B cell (primary cell): ENCODE measurements around the gene AUTS2. TPM values are rescaled to one million over a fixed set of nuclear protein-coding genes. Genes with fewer than 3 reads are reported as not detected.

ENCODE experiments used
- ATAC-seq: fragments of 200-7000 bp; cut with Tn5 transposase; one replicate; pipeline ENCODE4 v1.10.0; 2021; ENCODE audit warnings: low read depth, mild to moderate bottlenecking, moderate number of reproducible peaks, moderate library complexity
- CTCF ChIA-PET: fragments of 350-600 bp; sonication (Branson Sonifier 250); formaldehyde crosslinking; loops from one replicate; lab custom pipeline; 2021; ENCODE audit warnings: antibody characterized with exemption, inconsistent platforms; lab: Charles Lee
- POLR2A ChIA-PET: fragments of 350-600 bp; sonication (Branson Sonifier 250); formaldehyde crosslinking; loops from one replicate; lab custom pipeline; 2021; ENCODE audit warnings: antibody characterized with exemption; lab: Charles Lee
- DNase-seq: peaks from one replicate; pipeline ENCODE4 v3.0.0; 2013
- H2AFZ ChIP-seq: 2 replicates; pipeline ENCODE4 v1.6.1; 2012; ENCODE audit warnings: mild to moderate bottlenecking, low read depth, low read length; ENCODE audit not compliant: insufficient read depth, poor library complexity, severe bottlenecking
- H3K27ac ChIP-seq, 2 donors: 1 replicate in 1 of 2; 2 replicates in 1 of 2; pipeline ENCODE4 v1.5.1; 2012 to 2013; ENCODE audit warnings: low read length in 2 of 2, mild to moderate bottlenecking in 2 of 2, moderate library complexity in 1 of 2
- H3K27me3 ChIP-seq, 4 experiments: fragments of 200-600 bp in 1 of 4; sonication (generic) in 1 of 4; replicated peaks in 1 of 4; 1 replicate in 2 of 4; 2 replicates in 2 of 4; pipeline versions ENCODE4 v1.6.1 to v1.7.0; 2013 to 2016; ENCODE audit warnings: low read length in 3 of 4, mild to moderate bottlenecking in 2 of 4, mixed read lengths in 1 of 4, moderate library complexity in 1 of 4; ENCODE audit not compliant: insufficient read depth in 4 of 4, control insufficient read depth in 3 of 4; ENCODE audit errors: control extremely low read depth in 1 of 4
- H3K36me3 ChIP-seq, 2 experiments: replicated peaks in 1 of 2; 1 replicate in 1 of 2; 2 replicates in 1 of 2; pipeline versions ENCODE4 v1.6.1 to v1.7.1; 2013; ENCODE audit warnings: low read length in 1 of 2; ENCODE audit not compliant: insufficient read depth in 2 of 2, control insufficient read depth in 1 of 2; ENCODE audit errors: control extremely low read depth in 1 of 2, extremely low read depth in 1 of 2
- H3K4me1 ChIP-seq, 2 donors: fragments of 200-600 bp in 1 of 2; sonication (generic) in 1 of 2; 1 replicate in 1 of 2; 2 replicates in 1 of 2; pipeline versions ENCODE4 v1.5.1 to v1.6.1; 2013 to 2017; ENCODE audit warnings: low read length in 2 of 2; ENCODE audit not compliant: control insufficient read depth in 2 of 2, insufficient read depth in 2 of 2
- H3K4me2 ChIP-seq: replicated peaks from 2 replicates; pipeline ENCODE3; 2012; ENCODE audit warnings: mild to moderate bottlenecking, low read depth, low read length; ENCODE audit not compliant: poor library complexity, severe bottlenecking
- H3K4me3 ChIP-seq, 5 experiments: fragments of 200-600 bp in 1 of 5; sonication (generic) in 1 of 5; 1 replicate in 3 of 5; 2 replicates in 2 of 5; pipeline versions ENCODE4 v1.5.1 to v1.7.0; 2011 to 2016; ENCODE audit warnings: low read length in 4 of 5, mild to moderate bottlenecking in 4 of 5, low read depth in 2 of 5, control low read depth in 1 of 5, moderate library complexity in 1 of 5; ENCODE audit not compliant: insufficient read depth in 1 of 5; ENCODE audit errors: control extremely low read depth in 1 of 5, extremely low read depth in 1 of 5
- H3K79me2 ChIP-seq: fragments of 200-600 bp; sonication (generic); one replicate; pipeline ENCODE4 v1.6.0; 2016; ENCODE audit warnings: low read length; ENCODE audit not compliant: control insufficient read depth, insufficient read depth
- H3K9ac ChIP-seq: fragments of 200-600 bp; sonication (generic); 2 replicates; pipeline ENCODE4 v1.6.1; 2017; ENCODE audit warnings: mild to moderate bottlenecking, low read length, moderate library complexity
- H3K9me3 ChIP-seq, 3 donors: one replicate each; pipeline versions ENCODE4 v1.6.1 to v1.7.1; 2013; ENCODE audit warnings: low read length in 2 of 3; ENCODE audit not compliant: control insufficient read depth in 2 of 3, insufficient read depth in 1 of 3; ENCODE audit errors: control extremely low read depth in 1 of 3
- H4K20me1 ChIP-seq: 2 replicates; pipeline ENCODE4 v1.6.0; 2012; ENCODE audit warnings: mild to moderate bottlenecking, low read length; ENCODE audit not compliant: insufficient read depth, control insufficient read depth, poor library complexity, severe bottlenecking
- H3K27ac Mint-ChIP-seq: one replicate; pipeline ENCODE4 v1.8.0; 2021; ENCODE audit warnings: mixed read lengths
- H3K27me3 Mint-ChIP-seq: one replicate; pipeline ENCODE4 v1.8.0; 2021; ENCODE audit warnings: mixed read lengths
- H3K4me1 Mint-ChIP-seq: one replicate; pipeline ENCODE4 v1.8.0; 2021; ENCODE audit warnings: mixed read lengths
- H3K4me3 Mint-ChIP-seq: one replicate; pipeline ENCODE4 v1.8.0; 2021; ENCODE audit warnings: mixed read lengths
- H3K9me3 Mint-ChIP-seq: one replicate; pipeline ENCODE4 v1.8.0; 2022; ENCODE audit warnings: mixed read lengths; ENCODE audit not compliant: insufficient read depth
- CTCF ChIP-seq: fragments of 200-600 bp; IDR thresholded peaks from one replicate; pipeline ENCODE4 v1.8.0; 2022; ENCODE audit warnings: antibody characterized with exemption, mild to moderate bottlenecking
- EZH2 ChIP-seq: IDR thresholded peaks from 2 replicates; pipeline ENCODE4 v1.6.1; 2012; ENCODE audit warnings: borderline replicate concordance, low read depth, mild to moderate bottlenecking, moderate library complexity, low read length; ENCODE audit not compliant: insufficient read depth, poor library complexity, severe bottlenecking
- WGBS: methylation state at CpG from one replicate; pipeline ENCODE4 v1.1.5; 2013; ENCODE audit warnings: missing lambda C conversion rate; ENCODE audit not compliant: insufficient coverage; 5-methylcytosine and 5-hydroxymethylcytosine counted together
- intact Hi-C: fragments of 100-400 bp; cut with micrococcal nuclease; formaldehyde crosslinking; loops from one replicate; pipeline ENCODE4 v1.10.0; 2022
- polyA plus RNA-seq: library from polyadenylated mRNA; depleted of rRNA; stranded (reverse); fragments of >200 nt; gene quantifications from 2 replicates; pipeline ENCODE4 v1.2.3, GENCODE V29; 2012
- total RNA-seq, 2 donors: library from RNA; stranded (reverse); fragments of 120-200 nt in 1 of 2; gene quantifications; 1 replicate in 1 of 2; 2 replicates in 1 of 2; pipeline versions ENCODE4 v1.2.3 to v1.2.4, GENCODE V29; 2013 to 2022

AUTS2 gene
- total and polyA plus RNA-seq, 2 donors (not counting 1 experiment from before 2014, with no cell fraction given): 22.3 to 35.0 TPM

DNA sequence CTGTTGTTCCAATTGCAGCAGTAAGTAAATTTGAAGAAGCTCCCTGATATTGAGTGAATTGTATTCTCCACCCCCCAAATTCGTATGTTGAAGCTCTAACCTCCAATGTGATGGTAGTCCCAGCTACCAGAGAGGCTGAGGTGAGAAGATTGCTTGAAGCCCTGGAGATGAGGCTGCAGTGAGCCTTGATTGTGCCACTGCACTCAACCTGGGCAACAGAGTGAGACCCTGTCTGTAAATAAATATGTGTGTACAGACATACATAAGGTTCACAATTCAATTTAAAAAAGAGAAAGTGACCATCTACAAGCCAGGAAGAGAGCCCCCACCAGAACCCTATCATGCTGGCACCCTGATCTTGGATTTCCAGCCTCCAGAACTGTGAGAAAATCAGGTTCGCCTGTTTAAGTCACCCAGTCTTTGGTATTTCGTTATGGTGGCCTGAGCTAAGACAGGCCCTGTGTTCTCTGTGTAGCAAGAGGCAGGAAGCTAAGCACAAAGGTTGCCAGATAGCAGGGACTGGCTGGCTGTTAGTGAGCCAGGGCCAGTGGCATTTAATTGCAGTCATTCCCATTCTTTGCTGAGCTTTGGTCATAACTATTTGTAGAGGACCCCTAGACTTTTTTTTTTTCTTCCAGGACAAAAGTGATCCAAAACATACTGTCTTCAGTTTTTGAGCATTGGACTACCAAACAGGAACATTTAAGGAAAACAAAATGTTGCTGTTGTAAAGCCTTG lies 45.6 kb downstream of the AUTS2 start:
- no peaks in the 10 kb centered on the region for H3K27me3 Mint-ChIP-seq
- no peak for DNase-seq
- intact Hi-C loops: no loop called here
- no peak for ATAC-seq
- Histone ChIP-seq H3K36me3 (no peaks in the 10 kb centered on the region), H3K4me1 (peaks cover 0 to 5% of the 10 kb centered on the region in 2 donors), H3K4me3 (no peak overlapping the region), H3K79me2 (peaks cover 6% of the 10 kb centered on the region), H3K9me3 (no peaks in the 10 kb centered on the region), H3K9ac (no peak overlapping the region), H3K27me3 (no peaks in the 10 kb centered on the region), H2AFZ (no peak overlapping the region), H4K20me1 (no peaks in the 10 kb centered on the region), H3K27ac (no peak overlapping the region), H3K4me2 (no peak overlapping the region)
- no peak overlapping the region for H3K27ac Mint-ChIP-seq
- ChIA-PET CTCF (no interaction called here), POLR2A (no interaction called here)
- no peak for TF ChIP-seq CTCF
- no peak for TF ChIP-seq EZH2
- no peak overlapping the region for H3K4me3 Mint-ChIP-seq
- H3K9me3 Mint-ChIP-seq: no peaks in the 10 kb centered on the region
- peaks cover 2% of the 10 kb centered on the region for H3K4me1 Mint-ChIP-seq
- 85% methylated on average over 2 of the region's 3 CpGs for WGBS

DNA sequence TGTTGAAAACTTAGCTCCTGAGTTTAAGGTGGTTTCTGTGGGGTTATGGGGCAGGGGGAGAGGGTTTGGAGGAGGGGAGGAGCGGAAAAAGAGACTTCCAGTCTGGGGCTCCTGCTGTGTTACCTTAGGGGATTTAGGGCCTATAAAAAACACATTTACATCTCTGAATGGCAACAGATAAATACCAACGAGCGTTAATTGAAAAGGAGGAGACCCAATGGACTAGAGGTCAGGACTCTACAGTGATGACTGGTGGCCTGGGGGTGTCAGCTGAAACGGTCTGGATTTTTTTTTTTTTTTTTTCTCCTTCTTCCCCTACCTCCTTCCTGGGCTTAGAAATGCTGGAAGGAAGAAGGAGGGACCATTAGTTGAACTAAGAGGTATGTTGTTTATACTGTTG lies 47.4 kb downstream of the AUTS2 start:
- Histone ChIP-seq H3K79me2 (peaks cover 6% of the 10 kb centered on the region), H4K20me1 (no peaks in the 10 kb centered on the region), H3K4me1 (peaks cover 0 to 5% of the 10 kb centered on the region in 2 donors), H3K9ac (no peak overlapping the region), H3K36me3 (no peaks in the 10 kb centered on the region), H3K4me2 (no peak overlapping the region), H3K4me3 (no peak overlapping the region), H3K9me3 (no peaks in the 10 kb centered on the region), H3K27me3 (no peaks in the 10 kb centered on the region), H3K27ac (no peak overlapping the region), H2AFZ (no peak overlapping the region)
- DNase-seq (no peak), ATAC-seq (no peak)
- intact Hi-C loops: no loop called here
- ChIA-PET POLR2A (no interaction called here), CTCF (no interaction called here)
- no peak for TF ChIP-seq CTCF
- no peak for TF ChIP-seq EZH2
- WGBS: no CpG with 5 or more reads among the region's 4 CpGs
- no peaks in the 10 kb centered on the region for H3K9me3 Mint-ChIP-seq
- H3K27ac Mint-ChIP-seq: no peak overlapping the region
- H3K4me3 Mint-ChIP-seq: no peak overlapping the region
- no peaks in the 10 kb centered on the region for H3K27me3 Mint-ChIP-seq
- H3K4me1 Mint-ChIP-seq: peaks cover 2% of the 10 kb centered on the region
